ENCODE data around the gene B4GAT1. TPM values are rescaled to one million over a fixed set of nuclear protein-coding genes. Genes with fewer than 3 reads are reported as not detected.

B4GAT1 gene
- total and polyA plus RNA-seq, 2 of the 4 experiments (the other 2 are of a cell fraction): 10.6 to 18.4 TPM

DNA sequence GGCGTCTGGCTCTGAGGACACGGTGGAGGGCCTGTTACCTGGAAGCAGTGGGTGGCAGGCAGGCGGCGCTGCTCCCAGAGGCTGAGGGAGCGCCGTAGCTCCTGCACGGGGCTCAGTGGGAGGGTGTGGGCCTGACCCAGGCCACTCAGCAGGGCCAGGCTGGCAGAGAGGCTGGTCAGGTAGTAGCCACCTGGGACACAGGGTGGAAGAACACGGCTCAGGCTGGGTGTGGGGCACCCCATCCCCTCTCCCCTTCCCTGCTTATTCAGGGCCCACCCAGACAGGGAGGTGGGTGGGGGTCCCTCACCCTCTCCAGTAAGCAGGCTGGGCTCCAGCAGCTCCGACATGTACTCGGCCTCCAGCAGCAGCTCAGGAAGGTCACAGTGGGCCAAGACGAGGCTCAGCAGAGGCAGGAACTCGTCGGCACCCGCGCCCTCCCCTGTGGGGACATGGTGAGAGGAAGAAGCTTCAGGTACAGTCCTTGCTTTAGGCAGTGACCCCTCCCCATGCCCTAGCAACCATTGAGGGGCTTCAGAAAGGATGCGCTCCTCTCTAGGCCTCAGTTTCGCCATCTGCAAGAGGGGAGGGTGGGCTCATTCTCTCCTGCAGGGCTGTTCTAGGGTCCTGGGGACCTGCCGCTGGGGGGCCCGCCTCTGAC, 14.1 kb downstream of the B4GAT1 start:
- Histone ChIP-seq H2BK120ac (ENCODE audit: low read depth, low read length) (no peak overlapping the region), H4K8ac (ENCODE audit: low read depth in 2 of 2, low read length in 2 of 2) (no peak overlapping the region), H3K9me1 (ENCODE audit: insufficient read depth, low read length) (no peaks in the 10 kb centered on the region), H3K56ac (ENCODE audit: extremely low read depth, insufficient read depth, low read length) (no peak overlapping the region), H3K9me3 (ENCODE audit: control insufficient read depth, insufficient read depth, low read length) (no peaks in the 10 kb centered on the region), H2BK20ac (ENCODE audit: low read depth, low read length) (no peak overlapping the region), H3K27ac (ENCODE audit: insufficient read depth, low read length) (no peak overlapping the region), H4K91ac (ENCODE audit: insufficient read depth, low read depth, low read length) (no peak overlapping the region), H3K4me1 (ENCODE audit: control insufficient read depth, insufficient read depth, low read length) (peaks cover 27% of the 10 kb centered on the region), H3K4ac (ENCODE audit: low read depth, low read length) (no peak overlapping the region), H4K5ac (ENCODE audit: low read depth, low read length) (no peak overlapping the region), H2AK5ac (ENCODE audit: low read depth, low read length) (no peak overlapping the region), H3K4me2 (ENCODE audit: low read depth, low read length) (no peak overlapping the region), H3K9ac (ENCODE audit: low read depth, low read length) (no peak overlapping the region), H3K23ac (ENCODE audit: low read depth, low read length) (no peak overlapping the region), H3K4me3 (ENCODE audit: insufficient read depth, low read depth, low read length) (no peak overlapping the region), H2AFZ (replicated peaks; ENCODE audit: low read length, poor library complexity) (no peak overlapping the region), H4K20me1 (ENCODE audit: insufficient read depth, low read length) (peaks cover 21% of the 10 kb centered on the region), H3K27me3 (ENCODE audit: control insufficient read depth, insufficient read depth, low read length) (no peaks in the 10 kb centered on the region), H3K79me1 (ENCODE audit: low read depth in 1 of 2, low read length in 2 of 2) (peaks cover 5 to 38% of the 10 kb centered on the region in 2 experiments; a peak in 3 of 4 replicates), H3K14ac (replicated peaks; ENCODE audit: low read depth, low read length) (no peak overlapping the region), H2BK15ac (ENCODE audit: low read depth, low read length) (no peak overlapping the region), H3K36me3 (ENCODE audit: control insufficient read depth, insufficient read depth, low read length) (peaks cover 21% of the 10 kb centered on the region), H3K18ac (ENCODE audit: low read depth, low read length) (no peak overlapping the region), H2BK5ac (ENCODE audit: low read depth, low read length, poor library complexity, severe bottlenecking) (no peak overlapping the region), H2AK9ac (replicated peaks; ENCODE audit: low read depth, low read length, poor library complexity) (no peak overlapping the region)
- in situ Hi-C loops (cut with MboI; ENCODE audit: low sequenced_read_pairs): no loop called here
- CTCF ChIA-PET: interaction anchor here (1.2 kb wide), 1 partner anchor 21 kb away, joined by 4 read pairs; no protein-coding TSS in a partner anchor
- BruUV-seq (replicated peaks): no TSS peak
- DNase-seq (no peak), ATAC-seq (ENCODE audit: low read depth) (no peak)
- POLR2A ChIA-PET (ENCODE audit: unreplicated experiment): interaction anchor here (1.2 kb wide), 1 partner anchor 17 kb away, joined by 6 read pairs; the partner anchor contains the start of gene CD248
- TF ChIP-seq CEBPB (IDR thresholded peaks at IDR 0.05; ENCODE audit: low read depth, low read length): no peak
- TF ChIP-seq, protein P1, sequence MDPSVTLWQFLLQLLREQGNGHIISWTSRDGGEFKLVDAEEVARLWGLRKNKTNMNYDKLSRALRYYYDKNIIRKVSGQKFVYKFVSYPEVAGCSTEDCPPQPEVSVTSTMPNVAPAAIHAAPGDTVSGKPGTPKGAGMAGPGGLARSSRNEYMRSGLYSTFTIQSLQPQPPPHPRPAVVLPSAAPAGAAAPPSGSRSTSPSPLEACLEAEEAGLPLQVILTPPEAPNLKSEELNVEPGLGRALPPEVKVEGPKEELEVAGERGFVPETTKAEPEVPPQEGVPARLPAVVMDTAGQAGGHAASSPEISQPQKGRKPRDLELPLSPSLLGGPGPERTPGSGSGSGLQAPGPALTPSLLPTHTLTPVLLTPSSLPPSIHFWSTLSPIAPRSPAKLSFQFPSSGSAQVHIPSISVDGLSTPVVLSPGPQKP (IDR thresholded peaks at IDR 0.05; ENCODE audit: borderline replicate concordance, low read depth, low read length): no peak
- no peak for TF ChIP-seq NFE2L2 (IDR thresholded peaks at IDR 0.05; ENCODE audit: low read depth, low read length)
- TF ChIP-seq MAFK (IDR thresholded peaks at IDR 0.05; ENCODE audit: low read depth, low read length): no peak
- TF ChIP-seq RAD21 (IDR thresholded peaks at IDR 0.05; ENCODE audit: low read length): no peak
- TF ChIP-seq POLR2A (IDR thresholded peaks at IDR 0.05; ENCODE audit: low read depth, low read length): no peak
- no peak for TF ChIP-seq FOS (IDR thresholded peaks at IDR 0.05; ENCODE audit: low read depth, low read length)
- no peak for TF ChIP-seq SMC3 (IDR thresholded peaks at IDR 0.05; ENCODE audit: low read depth, low read length)
- no peak for TF ChIP-seq BHLHE40 (IDR thresholded peaks at IDR 0.05; ENCODE audit: low read depth, low read length)
- TF ChIP-seq RCOR1 (IDR thresholded peaks at IDR 0.05; ENCODE audit: insufficient replicate concordance, low read length): no peak
- TF ChIP-seq, protein P2, sequence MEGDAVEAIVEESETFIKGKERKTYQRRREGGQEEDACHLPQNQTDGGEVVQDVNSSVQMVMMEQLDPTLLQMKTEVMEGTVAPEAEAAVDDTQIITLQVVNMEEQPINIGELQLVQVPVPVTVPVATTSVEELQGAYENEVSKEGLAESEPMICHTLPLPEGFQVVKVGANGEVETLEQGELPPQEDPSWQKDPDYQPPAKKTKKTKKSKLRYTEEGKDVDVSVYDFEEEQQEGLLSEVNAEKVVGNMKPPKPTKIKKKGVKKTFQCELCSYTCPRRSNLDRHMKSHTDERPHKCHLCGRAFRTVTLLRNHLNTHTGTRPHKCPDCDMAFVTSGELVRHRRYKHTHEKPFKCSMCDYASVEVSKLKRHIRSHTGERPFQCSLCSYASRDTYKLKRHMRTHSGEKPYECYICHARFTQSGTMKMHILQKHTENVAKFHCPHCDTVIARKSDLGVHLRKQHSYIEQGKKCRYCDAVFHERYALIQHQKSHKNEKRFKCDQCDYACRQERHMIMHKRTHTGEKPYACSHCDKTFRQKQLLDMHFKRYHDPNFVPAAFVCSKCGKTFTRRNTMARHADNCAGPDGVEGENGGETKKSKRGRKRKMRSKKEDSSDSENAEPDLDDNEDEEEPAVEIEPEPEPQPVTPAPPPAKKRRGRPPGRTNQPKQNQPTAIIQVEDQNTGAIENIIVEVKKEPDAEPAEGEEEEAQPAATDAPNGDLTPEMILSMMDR (conservative IDR thresholded peaks at IDR 0.05; ENCODE audit: low read depth, low read length): no peak
- no peak for TF ChIP-seq MAZ (IDR thresholded peaks at IDR 0.05; ENCODE audit: borderline replicate concordance, low read depth, low read length)
- TF ChIP-seq RFX5 (IDR thresholded peaks at IDR 0.05; ENCODE audit: low read depth, low read length): no peak
- TF ChIP-seq, protein P3, sequence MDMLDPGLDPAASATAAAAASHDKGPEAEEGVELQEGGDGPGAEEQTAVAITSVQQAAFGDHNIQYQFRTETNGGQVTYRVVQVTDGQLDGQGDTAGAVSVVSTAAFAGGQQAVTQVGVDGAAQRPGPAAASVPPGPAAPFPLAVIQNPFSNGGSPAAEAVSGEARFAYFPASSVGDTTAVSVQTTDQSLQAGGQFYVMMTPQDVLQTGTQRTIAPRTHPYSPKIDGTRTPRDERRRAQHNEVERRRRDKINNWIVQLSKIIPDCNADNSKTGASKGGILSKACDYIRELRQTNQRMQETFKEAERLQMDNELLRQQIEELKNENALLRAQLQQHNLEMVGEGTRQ (IDR thresholded peaks at IDR 0.05; ENCODE audit: low read depth, low read length): no peak
- TF ChIP-seq MXI1 (IDR thresholded peaks at IDR 0.05; ENCODE audit: borderline replicate concordance, low read depth, low read length): no peak
- no peak for TF ChIP-seq CHD1 (IDR thresholded peaks at IDR 0.05; ENCODE audit: low read depth, low read length)
- intact Hi-C loops (cut with micrococcal nuclease): no loop called here
- 90% methylated on average over 2 of the region's 19 CpGs; no CpG with 5 or more reads in 1 of the 2 experiments for WGBS, 2 experiments (ENCODE audit: extremely low coverage in 2 of 2, insufficient read length in 1 of 2)
- dilution Hi-C loops (cut with HindIII; ENCODE audit: low sequenced_read_pairs, unreplicated experiment): no loop called here
